ENCODE data around the gene DPH1.

DPH1 gene

GRCh38 chr17:2082003-2082781, 52.2 kb downstream of the DPH1 start:
- no peak for DNase-seq

GRCh38 chr17:2083613-2084035, 53.7 kb downstream of the DPH1 start:
- DNase-seq: no peak

DNA sequence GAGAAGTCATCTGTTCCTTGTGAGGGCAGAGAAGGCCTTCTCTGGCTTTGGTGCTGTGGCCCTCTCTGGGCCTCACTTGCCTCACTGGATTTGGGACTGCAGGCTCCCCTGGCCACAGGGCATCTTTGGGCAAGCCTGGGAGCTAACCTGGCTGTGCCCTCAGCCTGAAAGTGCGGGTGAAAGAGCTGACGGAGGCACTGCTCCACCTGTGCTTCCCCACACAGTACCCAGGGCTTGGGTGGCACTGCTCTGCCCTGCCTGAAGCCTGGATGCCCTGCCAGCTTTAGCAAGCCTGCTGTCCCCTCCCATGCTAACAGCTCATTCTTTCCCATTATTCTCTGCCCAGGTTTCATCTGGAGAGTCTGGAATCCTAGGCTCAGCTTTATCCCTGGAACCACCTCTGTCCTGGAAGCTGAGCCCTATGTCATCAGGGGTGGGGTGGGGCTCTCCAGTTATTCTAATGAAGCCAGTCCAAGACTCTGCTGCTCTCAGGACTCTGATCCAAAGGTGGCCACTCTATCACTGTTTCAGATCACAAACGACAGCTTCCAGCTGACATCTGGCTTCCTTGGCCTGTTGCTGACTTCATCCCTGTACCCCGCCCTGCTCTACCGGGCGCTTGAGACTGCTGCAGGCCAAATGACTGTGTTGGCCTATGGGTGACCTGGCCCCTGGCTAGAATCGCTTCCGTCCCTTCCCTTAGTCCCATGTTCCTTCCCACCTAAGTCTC, 54.2 kb downstream of the DPH1 start:
- no peak for DNase-seq

DNA sequence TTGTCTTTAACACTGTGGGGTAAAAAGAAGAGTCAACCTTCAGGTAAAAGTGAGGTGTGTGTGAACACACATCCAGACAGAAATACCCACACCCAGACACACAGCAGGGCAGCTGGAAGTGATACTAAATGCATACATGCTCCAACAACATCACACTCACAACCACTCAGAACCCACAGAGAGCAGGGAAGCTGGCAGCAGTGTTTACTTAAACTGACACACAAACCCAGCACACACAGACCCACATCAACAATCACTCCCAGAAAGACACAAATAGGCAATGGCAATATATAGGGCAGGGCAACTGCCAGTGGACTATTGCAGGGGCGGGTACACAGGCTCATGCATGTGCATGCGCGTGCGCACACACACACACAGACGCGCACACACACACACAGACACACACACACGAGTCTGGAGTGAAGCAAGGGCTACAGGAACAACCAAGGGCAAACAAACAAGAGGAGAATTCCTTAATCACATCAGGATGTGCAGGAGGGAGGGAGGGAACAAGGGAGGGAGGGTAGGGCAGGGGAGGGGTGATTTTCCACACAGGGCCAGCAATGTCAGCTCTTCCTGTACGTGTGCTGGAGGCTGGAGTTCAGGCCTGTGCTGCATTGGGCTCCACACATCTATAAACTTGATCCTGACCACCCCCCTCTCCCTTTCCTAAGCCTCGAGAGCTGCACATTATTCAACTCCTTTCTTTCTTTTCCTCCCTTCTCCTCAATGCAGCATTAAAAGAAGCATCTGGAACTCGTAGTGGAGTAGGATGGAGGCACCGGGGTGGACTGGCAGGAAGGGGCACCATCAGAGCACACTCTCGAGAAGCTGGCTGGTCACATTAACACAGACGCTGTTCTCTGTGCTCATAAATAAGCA, 55.1 kb downstream of the DPH1 start:
- no peak for DNase-seq

- DNase-seq: no peak
Observed at GRCh38 chr17:2085648-2085949, 55.6 kb downstream of the DPH1 start.

DNA sequence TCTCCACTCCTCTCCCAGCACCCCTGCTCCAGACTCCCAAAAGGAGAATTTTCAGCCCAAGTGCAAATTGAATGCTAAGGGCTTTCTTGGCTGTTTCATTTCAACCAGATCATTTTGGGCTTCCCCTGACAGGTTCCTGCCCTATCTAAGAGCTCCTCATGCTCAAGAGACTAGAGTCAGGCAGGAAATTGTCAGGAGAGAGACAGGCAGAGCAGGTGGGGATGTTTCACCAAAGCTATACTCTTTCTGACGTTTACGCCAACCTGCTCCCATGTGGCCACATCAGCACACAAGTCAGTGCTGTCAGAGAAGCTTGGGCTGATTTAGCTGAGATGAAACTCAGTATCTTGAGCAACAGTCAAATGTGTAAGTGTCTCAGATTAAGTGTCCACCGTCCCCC, 56.4 kb downstream of the DPH1 start:
- no peak for DNase-seq

DNA sequence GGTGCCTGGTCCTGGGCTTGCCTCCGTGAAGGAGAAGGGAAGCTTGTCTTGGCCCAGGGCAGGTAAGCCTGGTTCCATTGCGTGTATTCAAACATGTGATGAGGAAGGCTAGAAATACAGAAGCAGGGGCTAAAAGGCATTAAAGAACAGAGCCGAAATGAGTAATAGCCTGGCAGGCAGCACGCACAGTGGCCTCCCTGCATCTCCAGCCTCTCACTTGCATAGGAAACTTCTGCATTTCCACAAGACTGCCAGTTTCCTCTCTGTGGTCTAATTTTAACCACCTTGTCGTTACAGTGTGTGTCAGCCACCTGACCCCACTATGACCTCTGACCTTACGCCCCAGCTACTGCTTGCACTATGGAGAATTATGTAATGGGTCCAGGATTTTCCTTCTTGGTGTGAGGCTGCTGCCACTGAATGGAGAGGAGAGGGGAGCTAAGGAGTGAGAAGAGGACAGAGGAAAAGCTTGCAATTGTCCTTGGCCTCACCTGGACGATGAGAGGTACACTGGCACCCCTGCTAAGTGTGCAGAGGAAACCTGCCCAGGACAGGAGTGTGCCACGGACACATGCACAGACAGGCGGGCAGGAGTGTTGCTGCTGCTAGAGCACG, 57.8 kb downstream of the DPH1 start:
- DNase-seq: no peak

DNA sequence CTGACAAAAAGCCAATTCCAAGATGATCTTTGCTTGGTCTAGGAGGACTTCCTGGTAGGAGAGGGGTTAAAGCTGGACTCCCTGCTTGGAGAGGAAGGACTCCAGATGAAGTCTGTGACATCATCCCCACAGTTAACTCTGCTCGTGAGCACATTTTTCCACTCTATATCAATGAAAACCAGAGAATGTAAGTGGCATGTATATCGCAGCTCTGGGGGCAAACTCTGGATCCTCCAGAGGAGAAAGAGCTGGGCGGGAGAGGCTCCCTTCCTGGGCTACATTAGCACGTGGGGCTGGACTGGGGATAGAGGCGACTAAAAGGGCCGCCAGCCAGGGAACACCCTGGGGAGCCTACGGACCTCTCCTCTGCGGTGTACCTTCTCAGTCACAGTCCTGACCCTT, 59.1 kb downstream of the DPH1 start:
- DNase-seq: no peak

DNA sequence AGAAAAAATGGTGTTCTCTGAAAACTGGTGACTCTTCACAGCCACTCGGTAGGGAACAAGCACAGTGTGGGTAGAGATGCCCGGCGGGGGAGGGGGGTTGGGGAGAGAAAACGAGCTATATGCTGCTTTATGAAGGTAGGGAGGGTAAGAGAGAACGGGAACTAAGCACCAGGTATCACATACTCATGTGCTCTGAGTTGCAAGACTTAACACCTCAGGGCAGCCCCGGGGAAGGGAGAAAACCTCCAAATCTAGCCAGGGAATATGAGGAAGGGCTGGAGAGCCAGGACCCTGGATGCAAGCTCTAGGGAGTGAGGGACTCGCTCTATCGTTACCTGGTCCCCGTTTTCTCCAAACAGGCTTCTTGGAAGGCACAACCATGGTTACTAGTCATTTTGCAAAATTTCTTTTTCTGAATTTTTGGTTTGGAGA, 60.3 kb downstream of the DPH1 start:
- no peak for DNase-seq

GRCh38 chr17:2090804-2091534, 61.0 kb downstream of the DPH1 start:
- no peak for DNase-seq

DNA sequence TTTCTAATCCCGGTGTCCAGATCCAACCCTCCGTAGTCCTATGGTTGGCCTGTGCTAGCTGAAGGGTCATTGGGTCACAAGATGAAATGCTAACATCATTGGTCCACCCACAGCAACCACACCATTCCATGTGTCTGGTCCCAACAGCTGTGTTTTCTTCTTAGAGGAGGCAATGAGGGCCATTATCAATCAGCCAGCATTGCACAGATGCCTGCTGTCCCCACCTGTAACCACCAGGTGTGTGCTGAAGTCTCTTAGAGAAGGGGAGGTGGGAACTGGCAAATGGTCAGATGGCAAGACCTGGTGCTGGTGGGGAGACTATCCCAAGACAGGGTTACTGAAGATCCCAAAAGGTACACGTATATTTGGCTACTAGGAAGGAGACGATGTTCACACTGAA, 62.3 kb downstream of the DPH1 start:
- DNase-seq: no peak

GRCh38 chr17:2093349-2093748, 63.4 kb downstream of the DPH1 start:
- DNase-seq: peak in 1 of 2 experiments; percentile 54
